Cardiac fibroblast (primary cell): ENCODE results near the gene DOK3.
"Not testable (repeated sequence)": the region's sequence is repeated elsewhere in the genome, so short reads cannot be mapped to it uniquely, and the experiment has no call there.

Source experiments
- DNase-seq, 2 donors: peaks; one replicate each; pipeline versions ENCODE4 v3.0.0 to v3.0.0-alpha.2; 2010; ENCODE audit warnings: low read depth in 2 of 2
- H3K4me3 ChIP-seq, 2 donors: replicated peaks in 1 of 2; 1 replicate in 1 of 2; 2 replicates in 1 of 2; pipeline ENCODE4 v1.5.1; 2011; ENCODE audit warnings: low read depth in 2 of 2, low read length in 2 of 2, mild to moderate bottlenecking in 2 of 2, moderate library complexity in 1 of 2
- CTCF ChIP-seq: IDR thresholded peaks from one replicate; pipeline ENCODE4 v1.5.1; 2011; ENCODE audit warnings: low read depth, mild to moderate bottlenecking, low read length, inconsistent platforms

The DOK3 gene

GRCh38 chr5:177536386-177536785, 26.8 kb upstream of the DOK3 start:
- no peak for TF ChIP-seq CTCF
- DNase-seq: no peak
- H3K4me3 ChIP-seq: no peak overlapping the region

DNA sequence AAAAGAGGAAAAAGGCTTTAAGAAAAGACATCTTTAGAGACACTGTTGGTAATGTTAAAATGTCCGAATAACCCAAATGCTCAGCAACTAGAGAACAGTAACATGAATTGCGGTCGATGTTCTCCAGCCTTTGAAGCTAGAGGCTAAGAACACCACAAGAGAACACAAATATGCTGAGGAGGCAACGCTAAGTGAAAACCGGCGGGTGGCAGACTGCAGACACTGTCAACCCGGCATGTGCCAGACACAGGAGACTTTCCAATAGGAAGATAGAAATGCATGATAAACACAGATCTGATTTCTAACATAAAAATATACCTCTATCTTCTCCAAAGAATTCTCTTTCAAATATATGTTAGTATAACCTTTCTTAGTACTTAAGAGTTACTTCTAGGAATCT, 25.5 kb upstream of the DOK3 start:
- no peak for DNase-seq
- no peak for TF ChIP-seq CTCF
- H3K4me3 ChIP-seq: no peak overlapping the region

GRCh38 chr5:177534433-177534832, 24.8 kb upstream of the DOK3 start:
- not testable (repeated sequence) for H3K4me3 ChIP-seq, DNase-seq

GRCh38 chr5:177531209-177531940, 21.7 kb upstream of the DOK3 start:
- no peak for DNase-seq
- TF ChIP-seq CTCF: no peak

GRCh38 chr5:177530638-177531037, 21.0 kb upstream of the DOK3 start:
- no peak overlapping the region for H3K4me3 ChIP-seq
- no peak for TF ChIP-seq CTCF
- no peak for DNase-seq

More at GRCh38 chr5:177531209-177531940, 21.7 kb upstream of the DOK3 start:
- H3K4me3 ChIP-seq: no peak overlapping the region

DNA sequence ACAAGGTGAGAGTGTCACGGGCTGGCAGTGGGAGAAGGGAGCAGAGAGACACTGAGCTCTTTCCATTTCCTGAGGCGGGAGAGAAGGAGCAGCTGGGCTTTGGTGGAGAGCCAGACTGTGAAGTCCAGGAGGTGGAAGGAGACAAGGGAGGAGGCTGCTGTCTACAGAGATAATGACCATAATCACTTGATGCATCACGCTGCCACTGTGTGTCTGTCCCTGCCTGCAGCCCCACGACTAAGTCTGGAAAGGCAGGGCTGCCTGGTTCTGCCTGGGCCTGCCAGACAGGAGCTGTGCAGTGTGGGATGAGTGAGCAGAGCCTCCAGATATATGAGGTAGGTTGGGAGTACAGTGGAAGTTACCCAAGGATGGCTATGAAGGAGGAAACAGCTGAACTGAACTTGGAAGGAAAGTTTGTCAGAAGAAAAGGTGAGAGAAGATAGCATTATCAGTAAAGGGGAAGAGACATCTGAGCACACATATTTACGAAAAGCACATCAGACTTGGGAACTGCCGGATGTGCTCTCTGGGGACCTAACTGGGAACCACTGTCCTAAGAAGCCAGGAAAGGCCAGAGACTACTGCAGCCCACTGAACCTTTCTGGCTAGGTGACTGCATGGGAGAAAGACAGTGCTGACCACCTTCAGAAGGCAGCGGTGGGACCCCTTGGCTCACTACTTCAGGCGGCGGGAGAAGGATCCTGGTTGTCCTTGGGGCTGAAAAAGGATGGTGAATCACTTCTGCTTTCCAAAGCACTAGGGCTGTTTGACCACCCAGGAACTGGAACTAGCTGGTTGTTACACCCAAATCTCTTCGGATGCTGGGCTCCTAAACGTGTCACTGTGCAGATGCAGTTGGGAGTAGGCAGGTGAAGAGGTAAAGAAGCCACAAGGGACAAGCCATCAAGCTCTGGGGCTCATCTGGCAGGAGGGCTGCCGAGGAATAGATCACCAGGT, 19.9 kb upstream of the DOK3 start:
- no peak overlapping the region for H3K4me3 ChIP-seq

More for the DNA sequence above, 19.9 kb upstream of the DOK3 start:
- DNase-seq: no peak
- TF ChIP-seq CTCF: no peak
